ENCODE results near the gene CXCL14.
A peak's percentile ranks its signal among the peaks of the same experiment; 100 is the strongest.

The CXCL14 gene

GRCh38 chr5:135596157-135596763, 17.5 kb upstream of the CXCL14 start:
- DNase-seq (ENCODE audit: low spot score), result no peak

GRCh38 chr5:135594416-135594960, 15.7 kb upstream of the CXCL14 start:
- DNase-seq (ENCODE audit: low spot score), result no peak

- DNase-seq (ENCODE audit: low spot score), result no peak
Observed at GRCh38 chr5:135593886-135594285, 15.1 kb upstream of the CXCL14 start.

- no peak for DNase-seq (ENCODE audit: low spot score)
Observed at GRCh38 chr5:135593141-135593540, 14.3 kb upstream of the CXCL14 start.

GRCh38 chr5:135592312-135593045, 13.7 kb upstream of the CXCL14 start:
- no peak for DNase-seq (ENCODE audit: low spot score)

- no peak for DNase-seq (ENCODE audit: low spot score)
Observed at GRCh38 chr5:135591277-135591676, 12.5 kb upstream of the CXCL14 start.

- DNase-seq (ENCODE audit: low spot score), result no peak
Observed at GRCh38 chr5:135589152-135589551, 10.4 kb upstream of the CXCL14 start.

- no peak for DNase-seq (ENCODE audit: low spot score)
Observed at GRCh38 chr5:135587721-135588663, 9.2 kb upstream of the CXCL14 start.

- DNase-seq (ENCODE audit: low spot score), result no peak
Observed at GRCh38 chr5:135584918-135585317, 6.1 kb upstream of the CXCL14 start.

GRCh38 chr5:135584276-135584675, 5.5 kb upstream of the CXCL14 start:
- no peak for DNase-seq (ENCODE audit: low spot score)

- DNase-seq (ENCODE audit: low spot score), result no peak
Observed at GRCh38 chr5:135582099-135582781, 3.4 kb upstream of the CXCL14 start.

- DNase-seq (ENCODE audit: low spot score), result no peak
Observed at GRCh38 chr5:135578305-135578684, 496 bp downstream of the CXCL14 start.

GRCh38 chr5:135577421-135577820, 1.4 kb downstream of the CXCL14 start:
- peak; percentile 39 for DNase-seq (ENCODE audit: low spot score)

- DNase-seq (ENCODE audit: low spot score), result no peak
Observed at GRCh38 chr5:135576075-135576599, 2.7 kb downstream of the CXCL14 start.

GRCh38 chr5:135574493-135574892, 4.3 kb downstream of the CXCL14 start:
- DNase-seq (ENCODE audit: low spot score), result no peak

GRCh38 chr5:135571902-135572301, 6.9 kb downstream of the CXCL14 start:
- DNase-seq (ENCODE audit: low spot score), result no peak

- no peak for DNase-seq (ENCODE audit: low spot score)
Observed at GRCh38 chr5:135571066-135571609, 7.7 kb downstream of the CXCL14 start.

- no peak for DNase-seq (ENCODE audit: low spot score)
Observed at GRCh38 chr5:135570453-135570764, 8.4 kb downstream of the CXCL14 start.

GRCh38 chr5:135569755-135570452, 8.9 kb downstream of the CXCL14 start:
- no peak for DNase-seq (ENCODE audit: low spot score)

- no peak for DNase-seq (ENCODE audit: low spot score)
Observed at GRCh38 chr5:135568923-135569360, 9.8 kb downstream of the CXCL14 start.

GRCh38 chr5:135568246-135568645, 10.5 kb downstream of the CXCL14 start:
- no peak for DNase-seq (ENCODE audit: low spot score)

All from putamen (tissue), 1 donor.